Endothelial cell of hepatic sinusoid (primary cell): ENCODE results near the gene C3orf20.

Experiments
- in situ Hi-C: cut with HindIII; loops from 2 replicates; pipeline ENCODE4 v1.10.0; 2017; ENCODE audit warnings: low sequenced_read_pairs

C3orf20 gene

DNA sequence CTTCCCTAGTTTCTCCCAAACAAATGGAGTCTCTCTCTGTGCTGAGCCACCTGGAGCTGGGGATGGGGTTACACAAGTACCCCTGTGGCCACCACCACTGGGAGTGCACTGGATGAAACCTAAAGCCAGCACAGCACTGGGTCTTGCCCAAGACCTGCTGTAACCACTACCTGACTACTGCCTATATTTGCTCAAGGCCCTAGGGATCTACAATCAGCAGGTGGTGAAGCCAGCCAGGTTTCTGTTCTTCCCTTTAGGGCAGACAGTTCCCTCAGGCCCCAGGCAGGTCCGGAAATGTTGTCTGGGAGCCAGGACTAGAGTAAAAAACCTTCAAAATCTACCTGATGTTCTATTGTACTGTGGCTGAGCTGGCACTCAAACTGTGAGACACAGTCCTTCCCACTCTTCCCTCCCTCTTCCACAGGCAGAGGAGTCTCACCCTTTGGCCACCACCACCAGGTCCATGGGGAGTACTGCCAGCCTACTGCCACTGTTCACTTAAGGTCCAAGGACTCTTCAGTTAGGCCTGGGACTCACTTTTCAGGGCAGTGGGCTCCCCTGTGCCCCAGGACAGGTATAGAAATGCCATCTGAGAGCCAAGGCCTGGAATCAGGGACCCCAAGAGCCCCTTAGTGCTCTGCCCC, 23.8 kb downstream of the C3orf20 start:
- in situ Hi-C loops: no loop called here

DNA sequence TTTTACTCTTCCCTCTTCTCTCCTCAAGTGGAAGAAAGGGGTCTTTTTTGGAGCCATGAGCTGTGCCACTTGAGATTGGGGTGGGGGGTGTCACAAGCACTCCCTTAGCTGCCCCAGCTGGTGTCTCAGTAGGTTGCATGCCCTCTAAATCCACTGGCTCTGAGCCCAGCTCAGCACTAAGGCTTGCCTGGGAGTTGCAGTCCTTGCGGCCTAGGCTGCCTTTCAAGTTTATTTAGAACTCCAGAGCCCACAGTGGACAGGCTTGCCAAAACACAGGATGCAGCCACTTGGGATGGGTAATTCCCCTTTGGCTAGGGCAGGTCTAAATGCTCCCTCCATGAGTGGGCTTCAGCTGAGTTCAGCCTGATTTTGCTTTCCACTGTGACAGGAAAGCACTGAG, 24.7 kb downstream of the C3orf20 start:
- in situ Hi-C loops: no loop called here

DNA sequence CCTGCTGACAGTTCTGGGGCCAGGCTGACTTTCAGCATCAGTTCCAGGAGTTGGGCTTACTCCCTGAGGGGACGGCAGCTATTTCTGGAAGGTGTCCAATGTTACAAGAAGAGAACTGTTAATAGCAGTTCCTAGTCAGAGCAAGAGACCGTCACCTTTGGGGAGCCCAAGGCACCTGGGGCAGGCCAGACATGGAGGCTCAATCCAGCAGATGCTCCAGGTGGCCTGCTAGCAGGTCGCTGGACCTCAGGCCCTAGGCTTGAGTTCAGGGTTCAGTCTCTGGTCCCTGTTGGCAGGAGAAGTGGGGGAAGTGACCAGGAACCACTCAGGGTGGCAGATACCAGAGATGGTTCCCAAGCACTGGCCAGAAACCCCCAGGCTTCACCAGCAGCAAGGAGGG, 25.9 kb downstream of the C3orf20 start:
- in situ Hi-C loops: no loop called here

DNA sequence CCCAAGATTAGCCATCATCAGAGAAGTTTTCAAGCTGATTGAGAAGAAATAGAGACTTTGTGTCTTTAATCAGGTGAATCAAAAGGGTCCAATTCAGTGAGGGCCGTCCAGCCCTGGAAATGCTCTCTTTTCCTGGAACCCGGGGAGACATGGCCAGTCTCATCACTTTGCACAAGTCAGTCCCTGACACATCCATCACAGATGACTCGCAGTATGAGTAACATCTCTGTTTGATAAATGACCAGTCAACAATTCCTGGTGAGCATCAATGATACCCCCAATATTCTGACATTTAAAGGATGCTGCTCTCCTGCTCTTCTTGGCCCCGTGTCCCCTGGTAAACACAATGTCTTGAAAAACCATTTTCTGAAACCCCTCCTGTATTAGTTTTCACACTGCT, 26.7 kb downstream of the C3orf20 start:
- in situ Hi-C loops: no loop called here

DNA sequence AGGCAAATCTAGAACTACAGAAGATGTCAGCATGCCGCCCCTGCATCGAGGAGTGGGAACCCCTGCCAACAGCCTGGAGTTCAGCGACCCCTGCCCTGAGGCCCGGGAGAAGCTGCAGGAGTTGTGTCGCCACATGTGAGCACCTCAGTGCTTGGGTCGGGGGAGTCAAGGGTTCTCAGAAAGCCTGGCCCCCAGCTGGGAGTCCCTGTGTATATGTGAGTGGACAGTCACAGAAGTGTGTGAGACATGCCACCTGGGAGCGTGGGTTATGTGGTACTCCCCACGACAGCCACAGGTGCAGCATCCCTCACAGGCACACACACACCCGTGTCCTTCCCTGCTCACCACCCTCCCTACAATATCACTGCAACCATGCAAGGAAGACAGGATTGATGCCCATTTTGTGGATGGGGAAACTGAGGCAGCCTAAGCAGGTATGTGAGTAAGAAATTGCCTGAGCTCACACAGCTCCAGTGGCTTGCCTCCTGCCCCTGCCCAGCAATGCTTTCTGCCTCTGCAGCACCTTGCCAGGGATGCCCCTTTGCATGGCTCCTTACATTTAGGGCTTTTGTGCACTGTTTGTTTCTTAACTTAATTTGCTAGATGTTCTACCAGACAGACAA, 28.3 kb downstream of the C3orf20 start:
- in situ Hi-C loops: no loop called here

DNA sequence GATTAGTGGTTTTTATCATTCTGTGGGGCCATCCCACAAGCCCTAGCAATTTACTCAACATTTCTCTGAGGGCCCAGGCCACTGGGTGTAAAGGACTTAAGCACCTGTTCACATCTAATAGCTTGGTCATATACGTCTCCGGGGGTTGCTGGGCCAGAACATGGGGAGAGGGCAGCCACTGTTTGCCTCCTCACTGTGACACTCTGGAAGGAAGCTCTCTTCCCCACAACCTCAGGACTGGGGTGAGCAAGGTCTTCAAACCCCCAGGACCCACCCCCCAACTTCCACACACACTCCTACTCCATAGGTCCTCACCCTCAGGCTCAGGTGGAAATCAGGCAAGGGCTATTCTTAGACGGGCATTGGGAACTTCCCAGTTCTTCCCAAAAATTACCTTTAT, 28.9 kb downstream of the C3orf20 start:
- in situ Hi-C loops: no loop called here

DNA sequence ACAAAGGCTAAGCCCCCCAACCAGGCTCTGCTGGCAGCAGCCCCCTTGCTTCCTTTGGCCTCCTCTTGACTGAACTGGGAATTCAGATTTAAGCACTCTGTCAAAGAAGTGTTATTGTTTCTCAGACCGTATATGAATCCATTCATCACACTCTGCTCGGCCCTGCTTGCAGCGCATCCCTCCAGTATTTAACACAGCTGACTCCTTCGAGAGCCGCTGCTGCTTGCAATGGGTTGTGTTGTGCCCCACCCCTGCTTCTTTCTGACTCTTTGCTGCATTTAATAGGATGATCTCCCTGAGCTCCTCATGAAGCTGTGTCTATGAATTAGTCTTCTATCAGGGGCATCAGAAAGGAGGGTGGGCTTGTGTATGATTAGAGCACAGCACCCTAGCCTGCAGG, 31.2 kb downstream of the C3orf20 start:
- in situ Hi-C loops: no loop called here

DNA sequence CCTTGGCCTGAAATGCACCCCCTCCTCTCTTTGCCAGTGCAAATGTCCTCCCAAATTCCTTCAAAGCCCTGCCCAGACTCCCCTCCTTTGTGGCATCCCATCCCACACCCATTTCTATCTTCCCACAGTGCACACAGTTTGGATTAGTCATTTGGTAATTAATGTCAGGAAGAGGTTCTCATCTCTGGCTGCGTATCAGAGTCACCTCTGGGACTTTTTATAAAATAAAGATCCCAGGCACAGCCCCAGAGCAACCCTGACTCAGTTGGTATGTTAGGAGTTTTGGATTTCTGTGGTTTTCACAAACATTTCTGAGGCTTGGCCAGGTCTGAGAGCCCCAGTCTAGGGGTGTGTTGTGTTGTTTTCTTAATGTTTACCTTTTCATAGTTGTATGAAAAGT, 41.6 kb downstream of the C3orf20 start:
- in situ Hi-C loops: no loop called here

DNA sequence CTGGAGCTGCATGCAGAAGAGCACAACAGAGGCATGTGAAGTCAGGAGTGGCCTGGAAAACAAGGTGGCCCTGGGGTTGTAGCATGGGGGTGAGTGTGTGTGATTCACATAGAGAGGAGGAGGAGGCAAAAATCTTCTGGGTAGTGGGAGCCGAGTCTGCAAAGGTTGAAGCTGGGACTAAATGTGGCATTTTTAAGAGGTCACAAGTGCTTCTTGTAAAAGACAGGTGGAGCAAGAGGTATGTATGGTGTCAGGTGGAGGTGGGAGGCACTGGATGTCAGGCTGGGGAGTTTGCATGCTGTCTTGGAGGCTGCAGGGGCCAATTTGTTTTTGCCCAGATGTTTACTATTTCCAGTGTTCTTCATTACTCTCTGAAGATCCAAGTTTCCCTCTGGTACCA, 42.4 kb downstream of the C3orf20 start:
- in situ Hi-C loops: no loop called here

DNA sequence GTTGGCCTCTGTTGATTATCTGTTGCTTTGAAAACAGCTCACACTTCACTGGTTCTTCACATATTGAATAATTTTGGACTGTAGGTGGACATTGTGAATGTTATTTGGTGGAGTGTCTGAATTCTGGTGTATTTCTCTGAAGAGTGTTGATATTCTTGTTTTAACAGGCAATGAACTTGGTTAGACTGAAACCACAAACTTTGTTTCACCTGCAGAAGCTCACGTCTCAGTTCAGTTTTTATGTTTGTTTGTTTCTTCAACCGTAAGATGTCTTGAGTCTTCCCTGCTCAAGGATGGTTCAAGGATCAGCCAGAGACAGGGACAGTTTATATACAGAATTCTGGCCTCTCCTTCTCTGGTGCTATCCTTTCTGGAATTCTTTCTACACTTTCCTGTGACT, 43.6 kb downstream of the C3orf20 start:
- in situ Hi-C loops: no loop called here

DNA sequence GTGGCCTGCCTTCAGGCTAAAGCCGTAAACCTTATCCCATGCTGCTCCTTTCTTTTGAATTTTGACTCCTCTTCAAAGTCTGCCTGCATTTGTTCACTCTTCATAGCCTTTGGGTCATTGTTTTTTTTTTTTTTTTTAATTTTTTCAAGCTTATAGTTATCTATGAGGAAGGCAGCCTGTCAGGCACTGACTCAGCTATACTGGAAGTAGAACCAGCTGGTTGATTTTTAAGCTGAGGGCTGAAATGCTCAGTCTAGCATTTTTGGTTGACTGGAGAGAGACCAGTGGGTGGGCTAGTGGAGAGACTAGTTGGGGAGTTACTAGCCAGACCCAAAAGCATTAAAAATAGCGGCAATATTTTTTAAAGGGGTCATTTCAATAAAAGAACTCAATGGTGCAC, 44.1 kb downstream of the C3orf20 start:
- in situ Hi-C loops: no loop called here

DNA sequence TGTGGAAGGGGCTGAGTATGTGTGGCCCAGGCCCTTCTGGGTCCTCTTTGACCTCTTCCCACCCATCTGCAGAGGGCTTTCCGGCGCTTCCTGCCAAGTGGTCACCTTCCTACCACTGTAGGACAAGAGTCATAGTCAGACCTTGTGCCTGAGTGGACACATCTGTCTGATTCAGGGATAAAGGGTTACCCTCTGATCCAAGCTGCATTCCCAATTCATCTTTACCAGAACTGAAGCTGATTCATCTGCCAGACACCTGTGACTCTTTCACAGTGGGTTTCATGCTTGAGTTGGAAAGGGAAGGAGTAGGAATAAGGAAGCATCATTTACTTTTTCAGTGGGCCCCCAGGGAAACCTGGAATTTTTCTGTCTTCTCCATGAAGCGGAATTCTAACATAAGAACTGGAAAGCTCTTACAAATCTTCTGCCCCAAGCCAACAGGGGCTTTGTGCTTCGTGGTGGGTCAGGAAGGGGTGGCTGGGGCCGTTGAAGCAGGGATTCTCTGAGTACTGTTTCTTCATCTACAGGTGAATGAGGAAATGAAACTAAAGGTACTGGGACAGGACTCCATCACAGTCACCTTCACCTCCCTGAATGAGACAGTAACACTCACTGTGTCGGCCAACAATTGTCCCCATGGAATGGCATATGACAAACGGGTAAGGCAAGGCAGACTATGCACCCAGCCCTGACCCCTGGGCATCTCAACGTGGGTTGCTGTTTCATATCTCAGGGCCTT, 46.4 kb downstream of the C3orf20 start:
- in situ Hi-C loops: no loop called here

DNA sequence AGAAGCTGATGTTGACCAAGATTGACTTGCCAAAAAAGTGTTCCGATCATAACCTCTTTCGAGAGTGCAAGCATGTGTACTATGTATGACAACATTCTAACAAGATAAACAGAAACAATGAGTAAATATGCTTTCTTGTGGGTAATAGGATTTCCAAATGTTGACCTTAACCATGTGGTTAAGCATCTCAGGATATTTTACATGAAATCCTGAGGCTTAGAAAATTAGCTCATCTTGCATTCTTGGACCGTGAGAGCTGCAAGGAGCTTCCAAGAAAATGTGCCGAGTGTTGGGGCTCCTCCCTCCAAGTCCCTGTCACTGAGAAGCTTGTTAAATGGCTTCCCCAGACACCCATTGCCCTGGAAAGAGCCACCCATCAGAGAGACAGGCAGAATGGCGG, 50.1 kb downstream of the C3orf20 start:
- in situ Hi-C loops: no loop called here

DNA sequence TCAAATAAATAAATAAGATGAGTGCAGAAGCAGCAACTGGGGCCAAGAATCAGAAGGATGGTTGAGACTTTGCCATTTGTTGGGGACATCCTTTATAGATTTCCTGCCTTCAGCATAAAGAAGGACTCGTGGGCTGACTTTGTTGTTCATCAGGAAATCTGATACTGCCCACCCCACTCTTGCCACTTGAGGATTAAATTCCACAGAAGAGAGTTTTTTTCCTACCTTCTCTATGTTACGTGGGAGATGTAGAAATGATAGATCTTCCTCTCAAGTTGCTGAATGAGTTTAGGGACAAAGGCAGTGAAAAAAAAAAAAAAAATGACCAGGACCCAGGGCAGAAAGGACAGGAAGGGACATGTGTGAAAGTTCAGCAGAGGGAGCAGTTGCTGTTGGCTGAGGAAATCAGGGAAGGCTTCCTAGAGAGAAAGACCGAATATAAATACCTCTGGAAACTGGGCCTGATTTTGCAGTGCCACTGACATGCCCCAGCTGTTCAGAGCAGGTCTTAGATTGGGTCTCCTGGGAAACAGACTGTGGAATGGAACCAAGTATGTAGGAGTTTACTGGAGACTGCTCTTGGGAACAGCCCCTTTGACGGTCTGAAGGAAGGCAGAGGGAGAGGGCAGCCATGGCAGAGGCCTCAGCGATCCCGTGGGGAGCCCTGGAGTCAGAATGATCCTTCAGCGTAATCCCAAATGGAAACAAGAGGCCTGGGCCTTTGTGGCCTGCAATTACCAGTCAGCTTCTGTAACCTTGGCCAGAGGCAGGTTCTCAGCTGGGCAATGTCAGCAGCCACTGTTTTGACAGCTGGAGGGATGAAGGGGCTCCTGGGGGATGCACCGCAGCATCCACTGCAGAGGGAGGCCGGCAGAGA, 50.9 kb downstream of the C3orf20 start:
- in situ Hi-C loops: no loop called here

DNA sequence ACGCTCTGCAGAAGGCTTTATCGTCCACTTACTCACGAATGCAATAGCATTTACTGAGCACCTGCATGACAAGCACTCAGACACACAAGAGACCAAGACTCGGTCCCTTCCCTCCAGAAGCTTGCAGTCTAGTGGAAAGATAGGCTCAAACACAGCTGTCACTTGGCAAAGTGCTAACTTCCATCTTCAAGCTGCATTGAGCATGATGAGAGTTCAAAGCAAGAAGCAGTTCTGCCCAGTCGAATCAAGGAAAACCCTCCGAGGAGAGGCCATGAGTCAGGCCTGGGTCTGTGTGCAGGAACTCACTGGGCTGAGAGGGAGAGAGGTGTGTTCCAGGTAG, 51.5 kb downstream of the C3orf20 start:
- in situ Hi-C loops: no loop called here

DNA sequence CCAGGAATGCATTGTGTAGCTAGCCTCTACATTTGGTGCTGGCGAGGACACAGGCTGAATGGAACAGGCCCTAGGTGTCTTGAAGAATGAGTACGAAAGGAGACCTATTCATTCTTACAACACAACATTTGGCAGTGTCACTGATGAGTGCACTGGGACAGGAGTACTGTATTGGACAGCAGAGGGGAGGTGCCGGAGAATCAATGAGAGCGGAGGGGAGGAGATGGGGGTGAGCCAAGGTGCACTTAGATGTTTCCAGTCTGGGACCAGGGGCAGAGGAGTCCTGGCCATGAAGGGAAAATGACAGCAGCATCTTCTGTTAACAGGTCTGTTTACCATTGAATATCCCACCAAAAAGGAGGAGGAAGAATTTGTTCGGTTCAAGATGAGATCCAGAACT, 53.2 kb downstream of the C3orf20 start:
- in situ Hi-C loops: no loop called here

DNA sequence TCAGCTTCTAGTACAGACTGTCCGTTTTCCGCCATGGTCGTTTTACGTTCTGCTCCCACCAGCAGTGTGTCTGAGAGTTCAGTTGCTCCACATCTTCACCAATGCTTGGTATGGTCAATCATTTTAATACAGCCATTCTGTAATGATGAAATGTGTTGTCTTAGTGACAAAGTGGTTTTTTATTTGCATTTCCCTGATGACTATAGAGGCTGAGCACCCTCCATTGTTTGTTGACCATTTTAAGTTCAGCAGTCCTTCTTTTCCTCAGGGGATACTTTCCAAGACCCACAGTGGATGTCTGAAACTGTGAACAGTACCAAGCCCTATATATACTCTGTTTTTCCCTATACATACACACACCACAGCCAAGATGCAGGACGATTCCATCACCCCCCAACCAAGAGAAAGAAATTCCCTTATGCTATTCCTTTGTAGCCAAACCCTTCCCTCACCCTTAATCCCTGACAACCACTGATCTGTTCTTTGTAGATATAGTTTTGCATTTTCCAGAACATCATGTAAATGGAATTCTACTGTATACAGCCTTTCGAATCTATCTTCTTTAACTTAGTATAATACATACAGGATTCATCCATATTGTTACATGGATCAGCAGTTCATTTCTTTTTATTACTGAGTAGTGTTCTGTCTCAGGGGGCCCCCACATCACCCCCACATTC, 55.9 kb downstream of the C3orf20 start:
- in situ Hi-C loops: loop anchor here (5.0 kb wide), 1 partner anchor 41 kb away; no protein-coding TSS in a partner anchor

DNA sequence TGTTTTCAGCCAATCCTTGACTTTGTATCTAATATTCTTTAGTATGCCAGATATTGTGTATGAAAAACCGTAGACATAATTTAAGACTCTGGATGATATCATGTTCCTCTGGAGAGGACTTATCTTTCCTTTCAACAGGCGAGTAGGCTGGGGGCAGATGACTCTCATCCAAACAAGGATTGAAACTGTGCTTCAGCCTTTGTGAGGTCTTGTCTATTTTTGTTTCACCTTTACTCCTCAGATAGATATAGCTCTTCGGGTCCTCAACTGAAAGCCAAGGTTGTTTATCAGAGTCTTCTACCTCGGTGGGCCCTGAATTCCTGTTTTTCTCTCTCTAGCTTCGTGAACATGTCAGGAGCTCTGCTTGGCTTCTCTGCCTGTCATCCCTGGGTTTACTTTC, 66.0 kb downstream of the C3orf20 start:
- in situ Hi-C loops: no loop called here

DNA sequence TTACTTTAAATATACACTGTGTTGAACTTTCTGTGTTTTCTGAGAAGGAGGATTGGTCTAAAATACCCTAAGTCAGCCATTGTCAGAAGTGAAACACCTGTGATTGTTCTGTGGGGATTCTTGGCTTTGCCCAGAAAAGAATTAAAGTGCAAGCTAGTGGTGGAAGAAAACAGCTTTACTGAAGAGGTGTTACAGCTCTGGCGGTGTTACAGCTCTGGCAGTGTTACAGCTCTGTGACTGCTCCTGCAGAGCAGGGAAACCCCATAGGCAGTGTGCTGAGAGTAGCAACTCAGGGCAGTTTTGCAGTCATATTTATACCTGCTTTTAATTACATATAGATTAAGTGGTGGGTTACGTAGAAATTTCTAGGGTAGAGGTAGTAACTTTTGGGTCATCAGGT, 66.6 kb downstream of the C3orf20 start:
- in situ Hi-C loops: no loop called here

DNA sequence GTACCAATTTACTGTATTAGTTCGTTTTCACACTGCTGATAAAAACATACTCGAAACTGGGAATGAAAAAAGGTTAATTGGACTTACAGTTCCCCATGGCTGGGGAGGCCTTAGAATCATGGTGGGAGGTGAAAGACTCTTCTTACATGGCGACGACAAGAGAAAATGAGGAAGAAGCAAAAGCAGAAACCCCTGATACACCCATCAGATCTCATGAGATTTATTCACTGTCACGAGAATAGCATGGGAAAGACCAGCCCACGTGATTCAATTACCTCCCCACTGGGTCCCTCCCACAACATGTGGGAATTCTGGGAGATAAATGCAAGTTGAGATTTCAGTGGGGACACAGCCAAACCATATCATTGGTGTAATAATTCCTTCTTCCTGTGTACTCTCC, 69.6 kb downstream of the C3orf20 start:
- in situ Hi-C loops: no loop called here

DNA sequence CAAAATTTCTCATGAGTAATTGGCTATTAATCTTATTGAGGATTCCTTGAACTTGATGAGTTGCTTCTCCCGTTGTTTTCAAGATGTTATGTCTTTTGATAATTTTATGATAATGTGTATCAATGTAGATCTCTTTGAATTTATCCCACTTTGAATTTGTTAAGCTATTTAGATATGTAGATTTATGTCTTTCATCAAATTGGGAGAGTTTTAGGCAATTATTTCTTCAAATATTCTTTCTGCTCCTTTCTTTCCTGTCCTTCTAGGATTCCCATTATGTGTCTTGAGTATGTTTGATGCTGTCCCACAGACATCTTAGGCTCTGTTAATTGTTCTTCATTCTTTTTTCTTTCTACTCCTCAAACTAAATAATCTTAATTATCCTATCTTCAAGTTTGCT, 75.7 kb downstream of the C3orf20 start:
- in situ Hi-C loops: no loop called here
